Neural progenitor cell (in vitro differentiated cells): Measurements from ENCODE around the gene CCL13.

Experiments
- EZH2 ChIP-seq: fragments of 200-600 bp; sonication (generic); IDR thresholded peaks from 2 replicates; pipeline ENCODE4 v1.6.1; 2017; ENCODE audit warnings: antibody characterized with exemption, mild to moderate bottlenecking, moderate library complexity
- EZH2phosphoT487 ChIP-seq: fragments of 200-600 bp; sonication (generic); IDR thresholded peaks from 2 replicates; pipeline ENCODE4 v1.6.1; 2017; ENCODE audit warnings: antibody characterized with exemption
- TF ChIP-seq, protein P1 (sequence below): fragments of 200-600 bp; sonication (generic); IDR thresholded peaks from 2 replicates; pipeline ENCODE4 v1.5.1; 2017; ENCODE audit warnings: antibody characterized with exemption, mild to moderate bottlenecking

DNA sequence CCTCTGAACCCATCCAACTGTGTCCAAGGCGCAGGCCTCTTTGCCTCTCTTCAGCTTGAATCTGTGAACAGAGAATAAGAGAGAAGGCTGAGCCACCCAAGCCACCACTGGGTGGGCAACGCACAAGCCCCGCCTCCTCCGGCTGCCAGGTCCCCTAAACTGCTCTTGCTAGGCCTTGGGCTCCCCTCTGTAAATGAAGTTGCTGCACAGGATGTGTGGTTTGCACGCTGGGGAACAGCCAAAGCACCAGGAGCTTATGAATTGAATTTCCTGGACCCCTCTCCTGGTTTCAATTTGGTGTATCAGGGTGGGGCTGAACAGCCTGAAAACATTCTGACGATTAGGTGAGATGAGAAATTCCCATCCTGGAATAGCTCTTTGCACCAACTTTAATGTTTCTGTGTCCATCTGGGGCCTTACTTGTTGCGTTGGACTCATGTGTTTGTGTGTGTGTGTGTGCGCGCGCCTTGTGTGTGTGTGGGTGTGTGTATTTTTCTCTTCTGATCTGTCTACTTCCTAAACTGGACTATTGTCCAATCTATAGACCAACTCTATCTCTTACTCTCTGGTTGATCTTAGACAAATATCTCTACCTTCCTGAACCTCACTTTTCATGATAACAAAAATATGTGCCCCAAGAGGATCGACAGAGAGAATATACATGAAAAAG lies 4.5 kb downstream of the CCL13 start:
- no peak for TF ChIP-seq EZH2
- TF ChIP-seq, protein P1, sequence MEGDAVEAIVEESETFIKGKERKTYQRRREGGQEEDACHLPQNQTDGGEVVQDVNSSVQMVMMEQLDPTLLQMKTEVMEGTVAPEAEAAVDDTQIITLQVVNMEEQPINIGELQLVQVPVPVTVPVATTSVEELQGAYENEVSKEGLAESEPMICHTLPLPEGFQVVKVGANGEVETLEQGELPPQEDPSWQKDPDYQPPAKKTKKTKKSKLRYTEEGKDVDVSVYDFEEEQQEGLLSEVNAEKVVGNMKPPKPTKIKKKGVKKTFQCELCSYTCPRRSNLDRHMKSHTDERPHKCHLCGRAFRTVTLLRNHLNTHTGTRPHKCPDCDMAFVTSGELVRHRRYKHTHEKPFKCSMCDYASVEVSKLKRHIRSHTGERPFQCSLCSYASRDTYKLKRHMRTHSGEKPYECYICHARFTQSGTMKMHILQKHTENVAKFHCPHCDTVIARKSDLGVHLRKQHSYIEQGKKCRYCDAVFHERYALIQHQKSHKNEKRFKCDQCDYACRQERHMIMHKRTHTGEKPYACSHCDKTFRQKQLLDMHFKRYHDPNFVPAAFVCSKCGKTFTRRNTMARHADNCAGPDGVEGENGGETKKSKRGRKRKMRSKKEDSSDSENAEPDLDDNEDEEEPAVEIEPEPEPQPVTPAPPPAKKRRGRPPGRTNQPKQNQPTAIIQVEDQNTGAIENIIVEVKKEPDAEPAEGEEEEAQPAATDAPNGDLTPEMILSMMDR = no peak
- no peak for TF ChIP-seq EZH2phosphoT487
